ENCODE measurements around the gene SLC1A5.
"Not testable (repeated sequence)": the region's sequence is repeated elsewhere in the genome, so short reads cannot be mapped to it uniquely, and the experiment has no call there.

The SLC1A5 gene

GRCh38 chr19:46762245-46762890 is 26.0 kb downstream of the SLC1A5 start:
- Histone ChIP-seq H3K27me3 (replicated peaks; ENCODE audit: control insufficient read depth, insufficient read depth, low read length) (no peaks in the 10 kb centered on the region), H3K9me3 (ENCODE audit: control insufficient read depth, low read length) (no peaks in the 10 kb centered on the region), H3K9ac (ENCODE audit: low read length) (peak overlapping the region; percentile 46), H3K4me3 (ENCODE audit: low read length) (no peak overlapping the region), H3K36me3 (ENCODE audit: control insufficient read depth, insufficient read depth, low read length, severe bottlenecking) (no peaks in the 10 kb centered on the region), H3K4me1 (ENCODE audit: control insufficient read depth, insufficient read depth, low read length) (peaks cover 27% of the 10 kb centered on the region)
- DNase-seq (ENCODE audit: low read depth), result no peak

GRCh38 chr19:46761418-46761831 is 27.0 kb downstream of the SLC1A5 start:
- Histone ChIP-seq H3K4me3 (ENCODE audit: low read length) (no peak overlapping the region), H3K9me3 (ENCODE audit: control insufficient read depth, low read length) (no peaks in the 10 kb centered on the region), H3K27me3 (replicated peaks; ENCODE audit: control insufficient read depth, insufficient read depth, low read length) (no peaks in the 10 kb centered on the region), H3K4me1 (ENCODE audit: control insufficient read depth, insufficient read depth, low read length) (peaks cover 27% of the 10 kb centered on the region), H3K9ac (ENCODE audit: low read length) (peak overlapping the region; percentile 64), H3K36me3 (ENCODE audit: control insufficient read depth, insufficient read depth, low read length, severe bottlenecking) (peaks cover 4% of the 10 kb centered on the region)
- DNase-seq (ENCODE audit: low read depth), result peak; percentile 54

- H3K9me3 ChIP-seq (ENCODE audit: control insufficient read depth, low read length); H3K36me3 ChIP-seq (ENCODE audit: control insufficient read depth, insufficient read depth, low read length, severe bottlenecking); H3K27me3 ChIP-seq (replicated peaks; ENCODE audit: control insufficient read depth, insufficient read depth, low read length): not testable (repeated sequence)
- H3K4me1 ChIP-seq (ENCODE audit: control insufficient read depth, insufficient read depth, low read length), result peaks cover 27% of the 10 kb centered on the region
- H3K9ac ChIP-seq (ENCODE audit: low read length), result peak overlapping the region; percentile 71
- peak overlapping the region; percentile 44 for H3K4me3 ChIP-seq (ENCODE audit: low read length)
- peak; percentile 68 for DNase-seq (ENCODE audit: low read depth)
Measured at GRCh38 chr19:46760897-46761296, 27.5 kb downstream of the SLC1A5 start.

- Histone ChIP-seq H3K36me3 (ENCODE audit: control insufficient read depth, insufficient read depth, low read length, severe bottlenecking) (peaks cover 7% of the 10 kb centered on the region), H3K27me3 (replicated peaks; ENCODE audit: control insufficient read depth, insufficient read depth, low read length) (no peaks in the 10 kb centered on the region), H3K4me3 (ENCODE audit: low read length) (peak overlapping the region; percentile 44), H3K4me1 (ENCODE audit: control insufficient read depth, insufficient read depth, low read length) (peaks cover 29% of the 10 kb centered on the region), H3K9ac (ENCODE audit: low read length) (peak overlapping the region; percentile 71), H3K9me3 (ENCODE audit: control insufficient read depth, low read length) (no peaks in the 10 kb centered on the region)
- no peak for DNase-seq (ENCODE audit: low read depth)
Measured at GRCh38 chr19:46760363-46760762, 28.0 kb downstream of the SLC1A5 start.

- H3K4me3 ChIP-seq (ENCODE audit: low read length), result peak overlapping the region; percentile 39
- H3K36me3 ChIP-seq (ENCODE audit: control insufficient read depth, insufficient read depth, low read length, severe bottlenecking), result peaks cover 7% of the 10 kb centered on the region
- no peaks in the 10 kb centered on the region for H3K9me3 ChIP-seq (ENCODE audit: control insufficient read depth, low read length)
- H3K4me1 ChIP-seq (ENCODE audit: control insufficient read depth, insufficient read depth, low read length), result peaks cover 32% of the 10 kb centered on the region
- H3K9ac ChIP-seq (ENCODE audit: low read length), result peak overlapping the region; percentile 71
- H3K27me3 ChIP-seq (replicated peaks; ENCODE audit: control insufficient read depth, insufficient read depth, low read length), result no peaks in the 10 kb centered on the region
- peak; percentile 95 for DNase-seq (ENCODE audit: low read depth)
Measured at GRCh38 chr19:46759817-46760333, 28.5 kb downstream of the SLC1A5 start.

GRCh38 chr19:46759206-46759605 is 29.2 kb downstream of the SLC1A5 start:
- no peak for DNase-seq (ENCODE audit: low read depth)
- Histone ChIP-seq H3K4me1 (ENCODE audit: control insufficient read depth, insufficient read depth, low read length) (peaks cover 32% of the 10 kb centered on the region), H3K36me3 (ENCODE audit: control insufficient read depth, insufficient read depth, low read length, severe bottlenecking) (peaks cover 7% of the 10 kb centered on the region), H3K4me3 (ENCODE audit: low read length) (peak overlapping the region; percentile 39), H3K9me3 (ENCODE audit: control insufficient read depth, low read length) (no peaks in the 10 kb centered on the region), H3K27me3 (replicated peaks; ENCODE audit: control insufficient read depth, insufficient read depth, low read length) (no peaks in the 10 kb centered on the region), H3K9ac (ENCODE audit: low read length) (peak overlapping the region; percentile 71)

- no peak for DNase-seq (ENCODE audit: low read depth)
- no peaks in the 10 kb centered on the region for H3K27me3 ChIP-seq (replicated peaks; ENCODE audit: control insufficient read depth, insufficient read depth, low read length)
- peaks cover 12% of the 10 kb centered on the region for H3K36me3 ChIP-seq (ENCODE audit: control insufficient read depth, insufficient read depth, low read length, severe bottlenecking)
- H3K4me1 ChIP-seq (ENCODE audit: control insufficient read depth, insufficient read depth, low read length), result peaks cover 29% of the 10 kb centered on the region
- H3K4me3 ChIP-seq (ENCODE audit: low read length), result no peak overlapping the region
- no peak overlapping the region for H3K9ac ChIP-seq (ENCODE audit: low read length)
- H3K9me3 ChIP-seq (ENCODE audit: control insufficient read depth, low read length), result no peaks in the 10 kb centered on the region
Measured at GRCh38 chr19:46756544-46756888, 31.9 kb downstream of the SLC1A5 start.

- no peaks in the 10 kb centered on the region for H3K9me3 ChIP-seq (ENCODE audit: control insufficient read depth, low read length)
- no peak overlapping the region for H3K4me3 ChIP-seq (ENCODE audit: low read length)
- H3K27me3 ChIP-seq (replicated peaks; ENCODE audit: control insufficient read depth, insufficient read depth, low read length), result no peaks in the 10 kb centered on the region
- DNase-seq (ENCODE audit: low read depth), result no peak
- no peak overlapping the region for H3K9ac ChIP-seq (ENCODE audit: low read length)
- H3K4me1 ChIP-seq (ENCODE audit: control insufficient read depth, insufficient read depth, low read length), result peaks cover 24% of the 10 kb centered on the region
- H3K36me3 ChIP-seq (ENCODE audit: control insufficient read depth, insufficient read depth, low read length, severe bottlenecking), result peaks cover 12% of the 10 kb centered on the region
Measured at GRCh38 chr19:46755853-46756543, 32.4 kb downstream of the SLC1A5 start.

GRCh38 chr19:46755077-46755852 is 33.1 kb downstream of the SLC1A5 start:
- Histone ChIP-seq H3K4me3 (ENCODE audit: low read length) (no peak overlapping the region), H3K36me3 (ENCODE audit: control insufficient read depth, insufficient read depth, low read length, severe bottlenecking) (peaks cover 12% of the 10 kb centered on the region), H3K9ac (ENCODE audit: low read length) (peak overlapping the region; percentile 72), H3K4me1 (ENCODE audit: control insufficient read depth, insufficient read depth, low read length) (peaks cover 17% of the 10 kb centered on the region), H3K9me3 (ENCODE audit: control insufficient read depth, low read length) (no peaks in the 10 kb centered on the region), H3K27me3 (replicated peaks; ENCODE audit: control insufficient read depth, insufficient read depth, low read length) (no peaks in the 10 kb centered on the region)
- DNase-seq (ENCODE audit: low read depth), result peak; percentile 56

GRCh38 chr19:46753420-46754155 is 34.8 kb downstream of the SLC1A5 start:
- no peak overlapping the region for H3K9ac ChIP-seq (ENCODE audit: low read length)
- H3K9me3 ChIP-seq (ENCODE audit: control insufficient read depth, low read length), result no peaks in the 10 kb centered on the region
- no peaks in the 10 kb centered on the region for H3K27me3 ChIP-seq (replicated peaks; ENCODE audit: control insufficient read depth, insufficient read depth, low read length)
- H3K36me3 ChIP-seq (ENCODE audit: control insufficient read depth, insufficient read depth, low read length, severe bottlenecking), result peaks cover 17% of the 10 kb centered on the region
- H3K4me1 ChIP-seq (ENCODE audit: control insufficient read depth, insufficient read depth, low read length), result peaks cover 5% of the 10 kb centered on the region
- H3K4me3 ChIP-seq (ENCODE audit: low read length), result no peak overlapping the region
- DNase-seq (ENCODE audit: low read depth), result peak; percentile 51

All from adipocyte (in vitro differentiated cells).